Type B pancreatic cell (in vitro differentiated cells): ENCODE measurements around the gene RHBG. TPM values are rescaled to one million over a fixed set of nuclear protein-coding genes. Genes with fewer than 3 reads are reported as not detected.

Source experiments
- DNase-seq: peaks from one replicate; pipeline ENCODE4 v3.0.0; 2021; ENCODE audit warnings: mixed read lengths; ENCODE audit not compliant: unreplicated experiment; ENCODE audit errors: extremely low spot score
- H3K27ac Mint-ChIP-seq: 2 replicates; pipeline ENCODE4 v1.8.0; 2021; ENCODE audit warnings: mild to moderate bottlenecking, mixed read lengths
- H3K27me3 Mint-ChIP-seq: 2 replicates; pipeline ENCODE4 v1.8.0; 2021; ENCODE audit warnings: mixed read lengths
- H3K36me3 Mint-ChIP-seq: 2 replicates; pipeline ENCODE4 v1.8.0; 2021; ENCODE audit warnings: mixed read lengths
- H3K4me1 Mint-ChIP-seq: one replicate; pipeline ENCODE4 v1.8.0; 2021; ENCODE audit warnings: mixed read lengths; ENCODE audit not compliant: unreplicated experiment
- H3K4me3 Mint-ChIP-seq: 2 replicates; pipeline ENCODE4 v1.8.0; 2021; ENCODE audit warnings: mild to moderate bottlenecking, mixed read lengths
- H3K9me3 Mint-ChIP-seq: 2 replicates; pipeline ENCODE4 v1.8.0; 2021; ENCODE audit warnings: mixed read lengths
- CTCF ChIP-seq: fragments of 200-600 bp; sonication (generic); conservative IDR thresholded peaks from 2 replicates; pipeline ENCODE4 v1.5.0; 2021; ENCODE audit warnings: antibody characterized with exemption, mild to moderate bottlenecking
- total RNA-seq: library from RNA; stranded (reverse); gene quantifications from 2 replicates; pipeline ENCODE4 v1.2.1, GENCODE V29; 2021; ENCODE audit warnings: low replicate concordance

Gene RHBG
- total RNA-seq, 1 donor from 2014 or later = 0.17 TPM

DNA sequence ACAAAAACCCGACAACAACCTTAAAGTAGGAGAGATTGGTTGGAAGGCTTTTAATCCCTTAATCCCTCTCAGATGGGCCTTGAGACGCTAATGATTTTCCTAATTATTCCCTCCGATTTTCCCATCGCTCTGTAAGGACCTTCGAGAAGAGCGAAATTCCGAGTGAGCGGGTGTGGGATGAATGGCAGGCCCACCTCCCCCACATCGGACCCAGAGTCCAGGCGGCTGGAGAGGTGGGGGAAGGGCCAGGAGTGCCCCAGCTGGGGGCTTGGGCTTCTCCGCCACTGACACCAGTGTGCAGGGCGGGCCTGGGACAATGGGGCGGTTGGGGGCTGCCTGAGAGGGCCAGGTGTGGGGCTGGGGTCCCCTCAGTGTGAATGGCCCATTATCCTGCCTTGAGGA lies 23.4 kb downstream of the RHBG start:
- no peaks in the 10 kb centered on the region for H3K9me3 Mint-ChIP-seq
- no peak overlapping the region for H3K4me3 Mint-ChIP-seq
- no peaks in the 10 kb centered on the region for H3K4me1 Mint-ChIP-seq
- H3K36me3 Mint-ChIP-seq = no peaks in the 10 kb centered on the region
- no peak for TF ChIP-seq CTCF
- H3K27ac Mint-ChIP-seq = no peak overlapping the region
- no peak for DNase-seq
- H3K27me3 Mint-ChIP-seq = peaks cover 61% of the 10 kb centered on the region

DNA sequence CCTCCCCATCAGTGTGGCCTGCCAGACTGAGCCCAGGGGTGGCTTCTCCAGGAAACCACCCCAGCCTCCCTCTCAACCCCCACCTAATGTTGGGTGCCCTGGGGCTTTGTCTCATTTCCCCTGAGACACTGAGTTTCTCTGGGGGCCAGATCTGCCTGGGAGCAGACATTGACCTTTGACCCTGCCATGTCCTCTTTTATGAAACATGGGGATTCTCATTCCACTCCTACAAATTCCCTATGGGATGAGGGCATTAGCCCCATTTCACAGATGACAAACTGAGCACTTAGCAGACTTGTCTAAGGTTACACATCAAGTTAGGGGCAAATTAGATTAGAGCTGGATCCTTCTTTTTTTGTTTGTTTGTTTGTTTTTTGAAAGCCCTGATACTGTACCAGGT lies 24.1 kb downstream of the RHBG start:
- Mint-ChIP-seq H3K27me3 (peaks cover 55% of the 10 kb centered on the region), H3K27ac (no peak overlapping the region)

GRCh38 chr1:156394082-156394481 lies 25.1 kb downstream of the RHBG start:
- Mint-ChIP-seq H3K4me1 (no peaks in the 10 kb centered on the region), H3K4me3 (no peak overlapping the region), H3K36me3 (no peaks in the 10 kb centered on the region), H3K9me3 (no peaks in the 10 kb centered on the region), H3K27me3 (peaks cover 53% of the 10 kb centered on the region), H3K27ac (no peak overlapping the region)
- DNase-seq = no peak
- TF ChIP-seq CTCF = no peak

More for the DNA sequence above, 24.1 kb downstream of the RHBG start:
- no peak for TF ChIP-seq CTCF
- no peak for DNase-seq
- Mint-ChIP-seq H3K36me3 (no peaks in the 10 kb centered on the region), H3K9me3 (no peaks in the 10 kb centered on the region), H3K4me1 (no peaks in the 10 kb centered on the region), H3K4me3 (no peak overlapping the region)

DNA sequence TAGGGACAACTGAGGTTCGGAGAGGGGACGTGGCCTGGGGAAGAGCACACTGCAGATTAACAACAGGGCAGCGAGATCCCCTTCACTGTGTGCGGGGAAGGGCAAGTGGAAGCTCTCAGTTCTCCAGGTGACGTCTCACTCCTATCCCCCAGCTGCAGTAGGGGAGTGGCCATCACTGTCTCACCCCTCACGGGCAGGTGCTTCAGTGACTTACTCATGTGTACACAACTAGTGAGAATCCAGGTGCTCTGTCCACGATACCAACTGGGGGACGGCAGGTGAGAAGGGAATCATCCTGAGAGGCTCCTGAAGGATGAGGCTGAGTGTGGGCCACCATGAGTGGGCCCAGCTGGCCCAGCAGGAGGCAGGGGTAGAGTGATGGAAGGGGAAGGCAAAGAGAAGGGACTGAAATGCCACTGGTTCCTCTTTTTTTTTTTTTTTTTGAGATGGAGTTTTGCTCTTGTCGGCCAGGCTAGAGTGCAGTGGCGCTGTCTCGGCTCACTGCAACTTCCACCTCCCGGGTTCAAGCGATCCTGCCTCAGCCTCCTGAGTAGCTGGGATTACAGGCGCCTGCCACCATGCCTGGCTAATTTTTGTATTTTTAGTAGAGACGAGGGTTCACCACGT lies 25.9 kb downstream of the RHBG start:
- Mint-ChIP-seq H3K27ac (no peak overlapping the region), H3K9me3 (no peaks in the 10 kb centered on the region)

DNA sequence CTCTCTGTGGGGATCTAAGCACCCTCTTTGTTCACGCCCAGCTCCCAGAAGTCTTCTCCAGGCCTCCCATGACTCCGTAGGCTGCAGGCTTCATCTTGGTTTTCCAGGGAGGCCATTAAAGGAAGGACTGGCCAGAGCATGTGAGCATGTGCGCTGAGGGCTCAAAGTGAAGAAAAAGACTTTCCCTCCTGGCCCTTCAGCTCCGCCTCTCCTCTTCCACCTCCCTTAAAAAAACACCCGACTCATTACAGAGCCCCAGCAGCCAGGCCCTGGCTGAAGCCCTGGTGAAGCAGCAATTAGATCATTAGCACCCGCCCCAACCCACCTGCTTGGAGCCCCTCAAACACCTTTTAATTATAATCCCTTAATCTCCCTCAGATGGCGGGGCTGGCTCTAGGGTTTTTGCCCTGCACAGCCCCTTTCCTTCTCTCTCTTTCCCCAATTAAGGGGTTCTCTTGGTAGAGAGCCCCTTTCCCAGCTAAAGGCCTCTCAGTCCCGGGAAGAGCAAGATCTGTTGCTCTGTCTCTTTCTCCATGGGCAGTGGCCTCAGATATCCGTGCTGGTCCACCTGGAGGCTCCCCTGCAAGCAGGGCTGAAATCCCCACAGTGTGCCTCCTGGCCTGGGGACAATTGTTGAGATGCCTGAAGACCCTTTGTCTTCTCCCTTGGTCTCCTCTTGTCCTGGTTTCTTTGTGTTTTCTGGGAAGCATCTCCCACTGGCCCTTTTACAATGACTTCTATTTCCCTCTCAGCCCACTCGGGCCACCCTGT lies 30.5 kb downstream of the RHBG start:
- Mint-ChIP-seq H3K27me3 (peaks cover 51% of the 10 kb centered on the region), H3K9me3 (no peaks in the 10 kb centered on the region), H3K4me3 (no peak overlapping the region), H3K36me3 (no peaks in the 10 kb centered on the region), H3K27ac (peak overlapping the region; percentile 21), H3K4me1 (no peaks in the 10 kb centered on the region)
- no peak for DNase-seq
- TF ChIP-seq CTCF = no peak

More for the DNA sequence above, 25.9 kb downstream of the RHBG start:
- no peak overlapping the region for H3K4me3 Mint-ChIP-seq
- no peak for DNase-seq
- no peaks in the 10 kb centered on the region for H3K36me3 Mint-ChIP-seq
- H3K27me3 Mint-ChIP-seq = peaks cover 53% of the 10 kb centered on the region
- H3K4me1 Mint-ChIP-seq = no peaks in the 10 kb centered on the region
- no peak for TF ChIP-seq CTCF
